Activated CD8-positive, alpha-beta memory T cell treated with anti-CD3 and anti-CD28 coated beads for 36 hours (primary cell): ENCODE data around the gene TPD52L2. TPM values are rescaled to one million over a fixed set of nuclear protein-coding genes. Genes with fewer than 3 reads are reported as not detected.
"Not testable (repeated sequence)": the region's sequence is repeated elsewhere in the genome, so short reads cannot be mapped to it uniquely, and the experiment has no call there.

Source experiments
- CTCF ChIA-PET: fragments of 350-600 bp; sonication (Branson Sonifier 250); formaldehyde crosslinking; loops from one replicate; lab custom pipeline; 2021; ENCODE audit warnings: antibody characterized with exemption; lab: Charles Lee
- POLR2A ChIA-PET: fragments of 350-600 bp; sonication (Branson Sonifier 250); formaldehyde crosslinking; loops from one replicate; lab custom pipeline; 2021; ENCODE audit warnings: antibody characterized with exemption; lab: Charles Lee
- total RNA-seq, 2 experiments: library from RNA; stranded (reverse); gene quantifications; one replicate each; pipeline ENCODE4 v1.2.3, GENCODE V29; 2021

TPD52L2 gene
- total RNA-seq, 2 experiments from 2014 or later: 62.7 to 67.0 TPM

GRCh38 chr20:63851548-63851943 is 13.5 kb upstream of the TPD52L2 start:
- CTCF ChIA-PET: interaction anchor here (0.6 to 0.8 kb wide), 6 partner anchors 12 to 144 kb away, joined by 3 to 4 read pairs (median 4); partner anchors contain the start of genes ARFRP1 and ZGPAT
- POLR2A ChIA-PET: not testable (repeated sequence)

- CTCF ChIA-PET, POLR2A ChIA-PET: not testable (repeated sequence)
These were observed 11.4 kb upstream of the TPD52L2 start for GRCh38 chr20:63853733-63854068.

- CTCF ChIA-PET: no interaction called here
- POLR2A ChIA-PET: interaction anchor here (0.6 kb wide), 1 partner anchor 224 kb away, joined by 5 read pairs; no protein-coding TSS in a partner anchor
These were observed 10.9 kb upstream of the TPD52L2 start for GRCh38 chr20:63854069-63854765.

- CTCF ChIA-PET: interaction anchor here (0.6 kb wide), 1 partner anchor 94 kb away, joined by 3 read pairs; no protein-coding TSS in a partner anchor
- POLR2A ChIA-PET: interaction anchor here (0.6 kb wide), 1 partner anchor 225 kb away, joined by 5 read pairs; no protein-coding TSS in a partner anchor
These were observed 10.2 kb upstream of the TPD52L2 start for GRCh38 chr20:63854766-63855362.

GRCh38 chr20:63855363-63856097 is 9.5 kb upstream of the TPD52L2 start:
- CTCF ChIA-PET: interaction anchor here (0.6 kb wide), 1 partner anchor 94 kb away, joined by 3 read pairs; no protein-coding TSS in a partner anchor
- POLR2A ChIA-PET: no interaction called here

- POLR2A ChIA-PET: no interaction called here
- CTCF ChIA-PET: no interaction called here
These were observed 9.0 kb upstream of the TPD52L2 start for GRCh38 chr20:63856098-63856511.

GRCh38 chr20:63857764-63858392 is 7.2 kb upstream of the TPD52L2 start:
- ChIA-PET CTCF (no interaction called here), POLR2A (no interaction called here)

GRCh38 chr20:63858393-63859165 is 6.5 kb upstream of the TPD52L2 start:
- POLR2A ChIA-PET: no interaction called here
- CTCF ChIA-PET: no interaction called here

GRCh38 chr20:63859166-63859699 is 5.8 kb upstream of the TPD52L2 start:
- ChIA-PET POLR2A (no interaction called here), CTCF (no interaction called here)

- POLR2A ChIA-PET: no interaction called here
- CTCF ChIA-PET: no interaction called here
These were observed 4.6 kb upstream of the TPD52L2 start for GRCh38 chr20:63860325-63861051.

- ChIA-PET POLR2A (no interaction called here), CTCF (interaction anchor here (0.5 kb wide), 1 partner anchor 233 kb away, joined by 3 read pairs; no protein-coding TSS in a partner anchor)
These were observed 3.6 kb upstream of the TPD52L2 start, which contains the start of gene ABHD16B for GRCh38 chr20:63861365-63861934. Gene ABHD16B (plus strand): TSS chr20:63861498. CDS start chr20:63861541, 43 bp downstream.

GRCh38 chr20:63861981-63862901 is 2.8 kb upstream of the TPD52L2 start:
- POLR2A ChIA-PET: no interaction called here

GRCh38 chr20:63863021-63863797 is 1.9 kb upstream of the TPD52L2 start:
- ChIA-PET POLR2A (interaction anchor here (0.5 to 1.4 kb wide), 5 partner anchors 15 to 339 kb away, joined by 3 to 14 read pairs (median 3); partner anchors contain the start of gene PRPF6), CTCF (interaction anchor here (0.6 to 1.9 kb wide), 12 partner anchors 10 to 342 kb away, joined by 3 to 5 read pairs (median 4); partner anchors contain the start of gene UCKL1)

More at GRCh38 chr20:63861981-63862901, 2.8 kb upstream of the TPD52L2 start:
- CTCF ChIA-PET: no interaction called here

GRCh38 chr20:63863798-63864544 is 1.1 kb upstream of the TPD52L2 start:
- ChIA-PET POLR2A (interaction anchor here (0.5 to 2.2 kb wide), 7 partner anchors 14 to 340 kb away, joined by 3 to 14 read pairs (median 3); partner anchors contain the start of gene PRPF6), CTCF (interaction anchor here (0.6 to 1.9 kb wide), 17 partner anchors 9 to 367 kb away, joined by 3 to 9 read pairs (median 4); partner anchors contain the start of genes ARFRP1, PRPF6, SAMD10 and UCKL1)
